ENCODE data around the gene PRRT2.
"Not testable (repeated sequence)": the region's sequence is repeated elsewhere in the genome, so short reads cannot be mapped to it uniquely, and the experiment has no call there.

PRRT2 gene

DNA sequence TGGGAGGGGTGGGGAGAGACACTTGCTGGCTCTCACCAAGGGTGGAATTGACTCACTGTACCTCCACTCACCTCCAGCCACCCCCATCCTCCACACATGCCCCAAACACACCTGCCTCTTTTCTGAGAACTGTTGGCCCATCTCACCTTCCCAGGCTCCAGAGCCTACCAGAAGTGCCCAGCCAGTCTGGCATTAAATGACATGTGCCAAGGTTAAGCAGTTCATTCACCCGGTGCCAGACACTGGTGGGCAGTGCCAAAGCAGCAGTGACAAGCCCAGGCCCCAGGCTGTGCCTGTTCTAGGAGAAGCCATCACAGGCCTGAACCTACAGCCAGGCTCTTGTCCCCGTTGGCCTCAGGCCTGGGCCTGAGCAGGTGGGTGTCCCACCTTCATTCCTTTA is 19.5 kb downstream of the PRRT2 start:
- in situ Hi-C loops (cut with MboI; ENCODE audit: low sequenced_read_pairs), result no loop called here

DNA sequence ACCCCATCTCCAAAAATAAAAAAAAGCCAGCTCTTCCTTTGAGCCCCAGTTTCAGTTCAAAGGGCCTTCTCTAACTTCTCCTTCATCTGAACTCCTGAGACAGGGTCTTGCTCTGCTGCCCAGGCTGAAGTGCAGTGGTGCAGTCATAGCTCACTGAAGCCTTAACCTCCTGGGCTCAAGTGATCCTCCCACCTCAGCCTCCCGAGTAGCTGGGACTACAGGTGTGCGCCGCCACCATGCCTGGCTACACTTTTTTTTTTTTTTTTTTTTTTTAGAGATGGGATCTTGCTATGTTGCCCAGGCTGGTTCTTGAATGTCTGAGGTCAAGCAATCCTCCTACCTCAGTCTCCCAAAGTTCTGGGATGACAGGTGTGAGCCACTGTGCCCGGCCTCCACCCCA is 21.2 kb downstream of the PRRT2 start:
- in situ Hi-C loops (cut with MboI; ENCODE audit: low sequenced_read_pairs), result not testable (repeated sequence)

DNA sequence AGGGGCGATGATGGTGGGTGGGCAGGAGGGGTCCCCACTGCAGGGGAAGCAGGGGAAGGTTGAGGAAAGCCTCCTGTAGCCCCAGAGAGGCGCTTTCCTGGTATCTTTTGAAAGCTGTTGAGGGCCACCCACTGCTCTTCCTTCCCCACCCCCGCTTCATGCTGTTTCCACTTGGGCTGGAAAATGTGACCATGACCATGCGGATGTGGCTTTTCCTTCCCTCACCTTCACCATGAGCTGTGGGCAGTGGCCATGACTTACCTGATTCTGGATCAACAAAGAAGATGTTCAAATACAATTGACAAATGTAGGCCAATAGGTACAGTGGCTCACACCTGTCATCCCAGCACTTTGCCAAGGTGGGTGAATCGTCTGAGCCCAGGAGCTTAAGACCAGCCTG is 22.1 kb downstream of the PRRT2 start:
- in situ Hi-C loops (cut with MboI; ENCODE audit: low sequenced_read_pairs), result no loop called here

DNA sequence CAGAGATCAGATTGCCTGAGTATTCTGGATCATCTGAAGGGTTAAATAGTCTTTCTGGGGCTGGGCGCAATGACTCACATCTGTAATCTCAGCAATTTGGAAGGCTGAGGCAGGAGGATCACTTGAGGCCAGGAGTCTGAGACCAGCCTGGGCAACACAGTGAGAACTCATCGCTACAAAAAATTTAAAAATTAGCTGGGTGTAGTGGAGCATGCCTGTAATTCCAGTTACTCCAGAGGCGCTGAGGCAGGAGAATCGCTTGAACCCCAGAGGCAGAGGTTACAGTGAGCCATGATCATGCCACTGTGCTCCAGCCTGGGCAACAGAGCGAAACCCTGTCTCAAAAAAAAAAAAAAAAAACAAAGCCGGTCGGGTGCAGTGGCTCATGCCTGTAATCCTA is 23.9 kb downstream of the PRRT2 start:
- in situ Hi-C loops (cut with MboI; ENCODE audit: low sequenced_read_pairs), result no loop called here

DNA sequence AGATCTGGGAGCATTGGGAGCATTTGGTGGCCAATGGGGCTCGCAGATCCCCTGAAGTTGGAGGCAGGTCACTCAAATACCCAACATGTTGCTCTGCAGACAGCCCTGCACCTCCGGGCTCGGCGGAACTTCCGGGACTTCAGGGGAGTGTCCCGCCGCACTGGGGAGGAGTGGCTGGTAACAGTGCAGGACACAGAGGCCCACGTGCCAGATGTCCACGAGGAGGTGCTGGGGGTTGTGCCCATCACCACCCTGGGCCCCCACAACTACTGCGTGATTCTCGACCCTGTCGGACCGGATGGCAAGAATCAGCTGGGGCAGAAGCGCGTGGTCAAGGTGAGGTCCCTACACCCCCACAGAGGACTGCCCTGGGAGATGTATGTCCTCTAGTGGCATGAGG is 24.6 kb downstream of the PRRT2 start:
- in situ Hi-C loops (cut with MboI; ENCODE audit: low sequenced_read_pairs), result no loop called here

DNA sequence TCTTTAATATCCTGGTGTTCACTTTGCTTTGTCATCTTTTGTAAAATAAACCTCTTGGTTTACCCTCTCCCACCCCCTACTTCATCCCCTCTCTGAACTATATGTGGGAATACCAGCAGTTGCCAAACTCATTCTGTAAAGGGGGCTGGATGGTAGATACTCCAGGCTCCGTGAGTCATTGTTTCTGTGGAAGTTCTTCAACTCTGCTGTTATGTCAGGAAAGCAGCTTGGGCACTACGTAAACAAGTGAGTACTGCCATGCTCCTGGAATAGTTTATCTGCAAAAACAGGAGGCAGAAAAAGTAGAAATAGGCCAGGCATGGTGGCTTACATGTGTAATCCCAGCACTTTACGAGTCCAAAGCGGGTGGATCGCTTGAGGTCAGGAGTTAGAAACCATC is 25.8 kb downstream of the PRRT2 start:
- in situ Hi-C loops (cut with MboI; ENCODE audit: low sequenced_read_pairs), result no loop called here

DNA sequence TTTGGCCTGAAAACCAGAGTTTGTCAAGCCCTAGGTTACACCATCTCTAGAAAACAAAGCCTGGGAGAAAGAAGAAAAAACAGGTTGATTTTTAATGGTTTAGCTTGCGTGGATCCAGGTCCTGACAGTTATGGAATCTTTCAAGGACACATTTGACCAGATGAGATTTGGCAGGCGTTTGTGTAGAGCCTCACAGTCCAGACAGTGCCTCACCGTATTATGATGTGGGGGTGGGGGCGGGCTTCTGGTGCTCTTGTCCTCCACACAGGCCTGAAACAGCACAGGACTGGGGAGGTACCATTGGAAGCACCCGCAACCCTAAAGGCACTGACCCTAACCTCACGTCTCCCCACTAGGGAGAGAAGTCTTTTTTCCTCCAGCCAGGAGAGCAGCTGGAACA is 27.8 kb downstream of the PRRT2 start:
- in situ Hi-C loops (cut with MboI; ENCODE audit: low sequenced_read_pairs), result no loop called here

DNA sequence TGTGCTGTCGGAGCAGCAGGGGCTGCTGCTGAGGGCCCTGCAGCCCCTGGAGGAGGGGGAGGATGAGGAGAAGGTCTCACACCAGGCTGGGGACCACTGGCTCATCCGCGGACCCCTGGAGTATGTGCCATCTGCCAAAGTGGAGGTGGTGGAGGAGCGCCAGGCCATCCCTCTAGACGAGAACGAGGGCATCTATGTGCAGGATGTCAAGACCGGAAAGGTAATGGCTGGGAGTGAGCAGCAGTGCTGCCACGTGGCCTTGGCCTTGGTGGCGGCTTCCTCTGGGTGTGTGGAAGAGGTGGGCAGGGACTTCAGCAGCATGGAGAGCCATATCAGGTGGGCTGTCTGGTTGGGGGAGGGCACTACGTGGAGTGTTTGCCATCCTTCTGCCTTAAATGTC is 28.2 kb downstream of the PRRT2 start:
- in situ Hi-C loops (cut with MboI; ENCODE audit: low sequenced_read_pairs), result no loop called here

DNA sequence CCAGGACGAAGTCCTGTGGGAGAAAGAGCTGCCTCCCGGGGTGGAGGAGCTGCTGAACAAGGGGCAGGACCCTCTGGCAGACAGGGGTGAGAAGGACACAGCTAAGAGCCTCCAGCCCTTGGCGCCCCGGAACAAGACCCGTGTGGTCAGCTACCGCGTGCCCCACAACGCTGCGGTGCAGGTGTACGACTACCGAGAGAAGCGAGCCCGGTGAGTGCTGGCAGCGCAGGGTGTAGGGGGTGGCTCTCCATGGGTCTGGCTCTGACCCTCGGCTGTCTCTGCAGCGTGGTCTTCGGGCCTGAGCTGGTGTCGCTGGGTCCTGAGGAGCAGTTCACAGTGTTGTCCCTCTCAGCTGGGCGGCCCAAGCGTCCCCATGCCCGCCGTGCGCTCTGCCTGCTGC is 29.6 kb downstream of the PRRT2 start:
- in situ Hi-C loops (cut with MboI; ENCODE audit: low sequenced_read_pairs), result no loop called here

DNA sequence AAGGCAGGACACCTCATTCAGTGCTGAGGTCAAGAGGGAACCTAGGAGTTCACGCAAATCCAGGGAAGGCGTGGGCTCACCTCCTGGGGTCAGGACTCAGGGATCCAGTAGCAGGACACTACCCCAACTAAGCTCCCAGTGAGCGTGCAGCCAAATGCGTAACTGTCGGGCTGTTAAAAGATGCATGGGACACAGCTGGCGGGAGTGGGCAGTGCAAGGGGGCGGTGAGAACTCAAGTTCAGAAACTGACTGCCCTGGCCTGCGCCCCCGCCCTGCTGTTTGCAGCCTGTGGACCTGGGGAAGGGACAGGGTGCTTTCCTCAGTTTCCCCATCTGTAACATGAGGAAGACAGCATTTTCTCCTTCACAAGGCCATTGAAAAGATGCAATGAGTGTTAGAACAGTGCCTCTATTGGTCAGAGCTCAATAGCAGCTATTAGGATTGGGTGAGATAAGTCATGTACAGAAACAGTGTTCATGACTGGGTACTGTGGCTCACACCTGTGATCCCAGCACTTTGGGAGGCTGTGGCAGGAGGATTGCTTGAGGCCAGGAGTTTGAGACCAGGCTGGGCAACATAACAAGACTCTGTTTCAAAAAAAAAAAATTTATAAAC is 30.8 kb downstream of the PRRT2 start:
- in situ Hi-C loops (cut with MboI; ENCODE audit: low sequenced_read_pairs), result no loop called here

DNA sequence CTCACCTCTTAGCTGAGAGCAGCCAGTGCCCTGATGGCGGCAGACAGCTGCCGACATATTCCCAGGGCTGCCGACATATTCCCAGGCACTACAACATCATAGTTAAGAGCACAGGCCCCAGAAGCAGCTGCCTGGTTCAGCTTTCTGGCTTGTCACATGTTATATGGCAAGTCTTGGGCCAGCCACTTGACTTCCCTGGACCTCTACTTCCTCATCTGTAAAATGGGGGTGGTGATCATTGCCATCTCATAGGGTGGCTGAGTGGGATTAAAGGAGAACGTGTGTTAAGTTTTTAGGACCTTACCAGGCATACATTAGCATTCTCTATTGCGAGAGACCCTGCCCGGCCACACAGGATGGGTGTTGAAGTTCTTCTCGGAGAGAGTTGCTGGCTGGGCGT is 31.9 kb downstream of the PRRT2 start:
- in situ Hi-C loops (cut with MboI; ENCODE audit: low sequenced_read_pairs), result no loop called here

DNA sequence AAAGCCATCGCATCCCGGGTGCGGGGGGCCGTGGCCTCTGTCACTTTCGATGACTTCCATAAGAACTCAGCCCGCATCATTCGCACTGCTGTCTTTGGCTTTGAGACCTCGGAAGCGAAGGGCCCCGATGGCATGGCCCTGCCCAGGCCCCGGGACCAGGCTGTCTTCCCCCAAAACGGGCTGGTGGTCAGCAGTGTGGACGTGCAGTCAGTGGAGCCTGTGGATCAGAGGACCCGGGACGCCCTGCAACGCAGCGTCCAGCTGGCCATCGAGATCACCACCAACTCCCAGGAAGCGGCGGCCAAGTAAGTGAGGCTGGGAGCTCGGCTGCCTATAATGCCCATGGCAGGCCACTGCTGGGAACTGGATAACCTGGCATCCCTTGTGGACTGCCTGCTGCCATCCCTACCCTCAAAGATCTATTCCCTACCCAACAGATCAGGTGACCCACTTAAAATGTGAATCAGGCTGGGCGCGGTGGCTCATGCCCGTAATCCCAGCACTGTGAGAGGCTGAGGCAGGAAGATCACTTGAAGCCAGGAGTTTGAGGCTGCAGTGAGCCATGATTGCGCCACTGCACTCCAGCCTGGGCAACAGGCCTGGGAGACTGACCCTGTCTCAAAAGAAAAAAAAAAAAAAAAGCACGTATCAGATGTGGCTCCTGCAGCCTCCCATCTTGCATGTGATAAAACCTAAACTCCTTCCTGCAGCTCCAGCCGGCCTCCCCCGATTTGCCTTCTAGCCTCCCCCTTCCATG is 32.8 kb downstream of the PRRT2 start:
- in situ Hi-C loops (cut with MboI; ENCODE audit: low sequenced_read_pairs), result no loop called here

DNA sequence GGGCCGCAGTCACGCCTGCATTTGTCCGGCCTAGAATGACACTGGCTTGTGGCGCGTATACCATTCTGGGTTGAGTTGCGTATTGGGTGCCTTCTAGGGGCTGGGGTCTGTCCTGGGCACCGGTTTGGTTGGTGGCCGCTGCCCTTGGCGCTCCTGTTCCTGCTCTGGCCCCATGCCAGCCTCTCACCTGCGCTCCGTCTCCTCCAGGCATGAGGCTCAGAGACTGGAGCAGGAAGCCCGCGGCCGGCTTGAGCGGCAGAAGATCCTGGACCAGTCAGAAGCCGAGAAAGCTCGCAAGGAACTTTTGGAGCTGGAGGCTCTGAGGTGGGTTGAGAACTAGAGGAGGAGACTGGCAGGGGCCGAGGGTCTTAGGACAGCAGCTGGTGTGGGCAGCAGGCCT is 33.7 kb downstream of the PRRT2 start:
- in situ Hi-C loops (cut with MboI; ENCODE audit: low sequenced_read_pairs), result no loop called here

DNA sequence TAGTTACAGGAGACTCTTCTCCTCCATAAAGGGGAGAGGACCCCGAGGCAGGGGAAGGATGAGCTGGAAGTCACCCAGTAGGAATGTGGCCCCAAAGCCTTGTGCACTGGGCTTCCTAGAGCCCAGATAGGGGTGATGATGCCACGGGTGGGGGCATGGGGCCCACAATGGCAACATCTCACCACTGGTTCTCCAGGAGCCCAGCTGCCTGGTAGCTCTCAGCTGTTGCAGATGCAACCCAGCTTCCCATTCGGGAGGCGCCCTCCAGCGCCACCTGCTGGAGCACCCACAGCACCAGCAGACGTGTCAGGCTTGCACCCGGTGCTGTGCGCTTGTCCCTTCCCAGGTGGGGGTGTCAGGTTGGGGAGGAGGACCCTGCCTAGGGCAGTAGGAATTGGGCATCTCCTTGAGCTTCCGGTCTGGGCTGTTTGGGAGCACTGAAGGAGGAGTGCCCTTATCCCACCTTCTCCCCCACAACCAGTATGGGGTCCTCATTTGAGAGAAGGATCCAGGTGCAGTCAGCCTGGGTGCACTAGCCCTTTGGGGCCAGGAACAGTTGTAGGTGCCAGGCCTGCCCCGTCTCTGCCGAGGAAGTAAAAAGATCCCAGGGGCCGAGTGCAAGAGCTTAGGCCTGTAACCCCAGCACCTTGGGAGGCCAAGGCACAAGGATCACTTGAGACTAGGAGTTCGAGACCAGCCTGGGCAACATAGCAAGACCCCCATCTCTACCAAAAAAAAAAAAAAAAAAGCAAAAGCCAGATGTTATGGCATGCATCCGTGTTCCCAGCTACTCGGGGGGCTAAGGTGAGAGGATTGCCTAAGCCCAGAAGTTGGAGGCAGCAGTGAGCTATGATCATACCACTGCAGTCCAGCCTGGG is 36.7 kb downstream of the PRRT2 start:
- in situ Hi-C loops (cut with MboI; ENCODE audit: low sequenced_read_pairs), result no loop called here

DNA sequence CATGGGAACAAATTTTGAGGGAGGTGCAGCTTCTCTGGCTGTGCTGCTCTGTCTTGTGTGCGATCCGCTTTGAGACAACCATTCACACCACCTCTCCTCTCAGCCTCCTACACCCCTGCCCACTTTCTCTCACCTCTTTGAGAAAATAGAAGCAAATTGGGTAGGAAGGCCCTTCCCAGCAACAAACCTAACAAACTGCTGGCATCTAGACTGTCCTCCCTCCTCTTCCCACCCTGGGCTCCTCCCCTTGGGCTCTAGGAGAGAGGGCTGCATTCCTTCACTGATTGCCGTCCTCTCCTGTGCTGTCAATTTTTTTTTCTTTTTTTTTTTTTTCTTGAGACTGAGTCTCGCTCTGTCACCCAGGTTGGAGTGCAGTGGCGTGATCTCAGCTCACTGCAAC is 37.5 kb downstream of the PRRT2 start:
- in situ Hi-C loops (cut with MboI; ENCODE audit: low sequenced_read_pairs), result no loop called here

DNA sequence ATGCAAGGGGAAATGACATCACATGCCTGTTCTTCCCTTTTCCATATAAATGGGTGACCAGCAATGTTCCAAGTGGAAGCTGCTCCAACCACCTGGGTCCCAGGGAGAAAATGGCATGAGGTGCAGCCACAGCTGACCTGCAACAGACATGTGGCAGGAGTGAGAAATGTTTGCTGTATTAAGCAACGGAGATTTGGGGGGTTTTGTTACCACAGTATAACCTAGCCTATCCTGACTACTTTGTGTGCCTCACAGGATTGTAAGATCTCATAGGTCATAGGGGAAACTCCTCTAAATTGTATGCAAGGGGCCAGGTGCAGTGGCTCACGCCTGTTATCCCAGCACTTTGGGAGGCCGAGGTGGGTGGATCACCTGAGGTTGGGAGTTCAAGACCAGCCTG is 39.0 kb downstream of the PRRT2 start:
- in situ Hi-C loops (cut with MboI; ENCODE audit: low sequenced_read_pairs), result no loop called here

DNA sequence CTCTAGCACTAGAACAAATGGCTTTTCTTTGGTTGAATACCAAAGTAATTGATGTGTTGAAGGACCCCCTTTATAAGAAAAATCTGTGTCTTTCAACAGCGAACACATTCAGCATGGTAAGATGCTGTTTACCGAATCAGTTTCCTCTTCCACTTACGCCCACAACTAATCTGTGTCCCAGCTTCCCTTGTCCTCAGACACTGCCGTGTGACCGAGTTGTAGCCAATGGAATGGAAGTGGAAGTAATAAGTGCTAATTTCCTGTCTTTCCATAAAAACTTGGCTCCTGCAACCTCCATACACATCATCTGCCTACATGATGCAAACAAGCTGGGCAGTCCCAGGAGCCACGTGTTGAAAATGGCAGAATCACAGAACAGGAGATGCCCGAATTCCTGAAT is 40.7 kb downstream of the PRRT2 start:
- in situ Hi-C loops (cut with MboI; ENCODE audit: low sequenced_read_pairs), result no loop called here

DNA sequence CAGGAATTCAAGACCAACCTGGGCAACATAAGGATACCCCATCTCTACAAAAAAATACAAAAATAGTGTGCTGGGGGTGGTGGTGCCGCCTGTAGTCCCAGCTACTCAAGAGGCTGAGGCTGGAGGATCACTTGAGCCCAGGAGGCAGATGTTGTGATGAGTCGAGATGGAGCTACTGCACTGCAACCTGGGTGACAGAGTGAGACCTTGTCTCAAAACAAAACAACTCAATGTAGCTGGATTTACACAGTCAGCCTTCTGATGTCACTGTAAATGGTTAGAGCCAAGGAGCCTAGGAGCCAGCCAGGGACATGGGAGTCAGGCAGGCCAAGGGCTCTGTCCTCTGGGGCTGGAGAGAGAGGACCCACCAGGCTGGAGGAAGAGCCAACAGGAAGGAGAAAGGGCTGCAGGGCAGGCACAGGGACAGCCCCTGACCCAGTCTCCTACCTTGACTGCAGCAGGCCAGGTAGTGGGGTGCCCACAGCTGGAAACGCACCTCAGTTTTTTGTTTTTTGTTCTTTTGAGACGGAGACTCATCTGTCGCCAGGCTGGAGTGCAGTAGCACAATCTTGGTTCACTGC is 42.6 kb downstream of the PRRT2 start:
- in situ Hi-C loops (cut with MboI; ENCODE audit: low sequenced_read_pairs), result no loop called here

DNA sequence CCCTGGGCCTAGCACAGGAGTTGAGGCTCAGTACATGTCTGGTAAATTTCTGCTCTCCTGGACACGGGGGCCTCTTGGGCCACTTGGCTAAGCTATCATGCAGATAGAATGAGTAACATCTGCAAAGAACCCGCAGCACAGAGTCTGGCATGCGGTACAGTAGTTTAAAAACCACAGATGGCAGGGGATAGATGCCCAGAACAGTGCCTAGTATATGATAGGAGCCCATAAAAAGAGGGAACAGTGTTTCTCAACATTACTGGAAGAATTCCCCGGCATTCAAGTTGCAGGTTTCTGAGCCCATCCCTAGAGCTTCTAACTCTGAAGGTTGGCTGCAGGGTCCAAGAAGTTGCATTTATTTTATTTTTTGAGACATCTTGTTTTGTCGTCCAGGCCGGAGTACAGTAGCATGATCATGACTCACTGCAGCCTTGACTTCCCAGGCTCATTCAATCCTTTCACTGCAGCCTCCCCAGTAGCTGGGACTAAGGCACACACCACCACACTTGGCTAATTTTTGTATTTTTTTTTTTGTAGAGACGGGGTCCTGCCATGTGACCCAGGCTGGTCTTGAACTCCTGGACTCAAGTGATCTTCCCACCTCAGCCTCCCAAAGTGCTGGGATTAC is 45.3 kb downstream of the PRRT2 start:
- in situ Hi-C loops (cut with MboI; ENCODE audit: low sequenced_read_pairs), result no loop called here

DNA sequence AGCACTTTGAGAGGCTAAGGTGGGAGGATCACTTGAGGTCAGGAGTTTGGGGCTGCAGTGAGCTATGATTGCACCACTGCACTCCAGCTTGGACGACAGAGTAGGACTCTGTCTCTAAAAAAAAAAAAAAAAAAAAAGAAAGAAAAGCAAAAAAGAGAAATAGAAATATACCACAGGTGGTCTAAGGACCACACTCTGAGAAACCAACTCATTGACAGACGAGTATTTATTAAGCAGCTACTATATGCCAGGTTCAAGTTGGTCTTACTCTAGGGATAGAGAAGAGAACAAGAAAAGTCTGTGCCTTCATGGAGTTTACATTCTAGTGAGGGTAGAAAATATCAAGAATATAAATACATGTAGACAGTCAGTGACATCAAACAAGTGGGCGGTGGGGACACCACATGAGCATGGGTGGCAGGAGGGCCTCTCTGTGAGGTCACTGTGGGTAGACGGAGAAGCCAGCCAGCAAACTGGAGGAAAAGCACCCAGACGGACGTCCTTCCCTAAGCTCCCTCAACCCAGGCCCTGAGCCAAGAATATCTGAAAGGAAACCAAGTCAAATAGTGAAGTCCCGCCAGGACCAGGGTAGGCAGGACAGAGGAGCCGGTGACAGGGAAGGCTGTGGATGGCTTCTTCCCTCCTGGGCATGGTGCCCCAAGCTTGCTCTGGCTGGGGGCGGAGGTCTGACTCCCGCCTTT is 46.3 kb downstream of the PRRT2 start:
- in situ Hi-C loops (cut with MboI; ENCODE audit: low sequenced_read_pairs), result no loop called here

DNA sequence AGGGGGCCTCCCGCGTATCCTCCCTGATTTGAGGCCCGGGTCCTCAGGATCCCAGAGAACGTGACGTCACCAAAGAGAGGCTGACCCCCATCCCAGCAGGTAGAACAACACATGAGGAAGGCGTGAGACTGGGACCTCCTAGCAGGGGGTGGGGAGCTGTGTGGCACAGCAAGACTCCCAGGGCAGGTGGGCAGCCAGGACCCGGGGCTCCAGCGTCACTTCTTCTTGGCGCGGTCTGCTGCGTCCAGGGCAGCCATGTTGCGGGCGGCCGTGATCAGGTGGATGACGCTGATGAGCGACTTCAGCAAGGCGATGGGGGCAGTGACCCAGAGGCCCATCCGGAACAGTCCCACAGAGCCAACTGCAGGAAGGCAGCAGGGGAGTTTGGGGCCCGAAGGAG is 47.0 kb downstream of the PRRT2 start:
- in situ Hi-C loops (cut with MboI; ENCODE audit: low sequenced_read_pairs), result no loop called here

All from HL-60/S4 treated with retinoic acid at 250 ng/mL for 4 days and 3 days (cell line).